ENCODE results near the gene CHST15. TPM values are rescaled to one million over a fixed set of nuclear protein-coding genes. Genes with fewer than 3 reads are reported as not detected.
A peak's percentile ranks its signal among the peaks of the same experiment; 100 is the strongest.

The CHST15 gene
- total and polyA plus RNA-seq, 2 of the 13 experiments (the other 11 are each of a cell fraction or from before 2014, with no cell fraction given): 1.4 to 94.7 TPM

DNA sequence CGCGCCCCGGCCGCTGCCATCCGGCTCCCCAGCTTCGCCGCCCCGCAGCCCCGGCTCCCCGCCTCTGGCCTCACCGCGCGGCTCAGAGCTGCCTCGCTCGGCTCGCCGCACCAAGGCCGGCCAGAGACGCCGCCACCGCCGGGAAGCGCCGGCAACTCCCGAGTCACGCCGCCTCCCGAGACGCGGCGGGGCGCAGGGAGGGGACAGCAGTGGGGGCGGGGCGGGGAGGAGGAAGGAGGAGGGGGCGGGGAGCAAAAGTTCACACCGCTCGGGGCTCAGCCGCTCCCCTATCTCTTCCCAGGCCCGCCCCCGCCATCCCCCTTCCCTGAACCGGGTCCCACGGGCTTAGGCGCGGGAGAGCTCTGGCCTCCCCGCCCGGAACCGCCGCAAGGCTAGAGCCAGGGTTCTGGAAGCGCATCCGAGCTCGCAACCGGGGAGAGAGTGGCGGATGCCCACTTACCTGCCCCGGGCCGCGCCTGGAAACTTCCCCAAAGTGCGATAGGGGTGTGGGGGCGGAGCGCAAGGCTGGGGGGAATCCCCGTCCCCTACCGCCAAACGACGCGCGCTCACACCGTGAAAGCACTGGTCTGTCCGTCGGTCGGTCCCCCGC lies 1.0 kb downstream of the CHST15 start (continued):
- TF ChIP-seq, protein P1, sequence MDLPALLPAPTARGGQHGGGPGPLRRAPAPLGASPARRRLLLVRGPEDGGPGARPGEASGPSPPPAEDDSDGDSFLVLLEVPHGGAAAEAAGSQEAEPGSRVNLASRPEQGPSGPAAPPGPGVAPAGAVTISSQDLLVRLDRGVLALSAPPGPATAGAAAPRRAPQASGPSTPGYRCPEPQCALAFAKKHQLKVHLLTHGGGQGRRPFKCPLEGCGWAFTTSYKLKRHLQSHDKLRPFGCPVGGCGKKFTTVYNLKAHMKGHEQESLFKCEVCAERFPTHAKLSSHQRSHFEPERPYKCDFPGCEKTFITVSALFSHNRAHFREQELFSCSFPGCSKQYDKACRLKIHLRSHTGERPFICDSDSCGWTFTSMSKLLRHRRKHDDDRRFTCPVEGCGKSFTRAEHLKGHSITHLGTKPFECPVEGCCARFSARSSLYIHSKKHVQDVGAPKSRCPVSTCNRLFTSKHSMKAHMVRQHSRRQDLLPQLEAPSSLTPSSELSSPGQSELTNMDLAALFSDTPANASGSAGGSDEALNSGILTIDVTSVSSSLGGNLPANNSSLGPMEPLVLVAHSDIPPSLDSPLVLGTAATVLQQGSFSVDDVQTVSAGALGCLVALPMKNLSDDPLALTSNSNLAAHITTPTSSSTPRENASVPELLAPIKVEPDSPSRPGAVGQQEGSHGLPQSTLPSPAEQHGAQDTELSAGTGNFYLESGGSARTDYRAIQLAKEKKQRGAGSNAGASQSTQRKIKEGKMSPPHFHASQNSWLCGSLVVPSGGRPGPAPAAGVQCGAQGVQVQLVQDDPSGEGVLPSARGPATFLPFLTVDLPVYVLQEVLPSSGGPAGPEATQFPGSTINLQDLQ (CRISPR knock-in tag; IDR thresholded peaks at IDR 0.05): no peak
- TF ChIP-seq ZNF7 (CRISPR knock-in tag; IDR thresholded peaks at IDR 0.05) (no peak), ZNF788 (CRISPR knock-in tag; IDR thresholded peaks at IDR 0.05; ENCODE audit: borderline replicate concordance) (no peak; the same call in 1 of the 2 replicates), ZNF263 (CRISPR knock-in tag; IDR thresholded peaks at IDR 0.05) (no peak), ZNF205 (CRISPR knock-in tag; IDR thresholded peaks at IDR 0.05) (no peak), IRX3 (CRISPR knock-in tag; IDR thresholded peaks at IDR 0.05; ENCODE audit: borderline replicate concordance, low read depth) (no peak), SAP130 (CRISPR knock-in tag; IDR thresholded peaks at IDR 0.05; ENCODE audit: low read depth) (peak; percentile 20; the same call in 1 of the 2 replicates), POLR2AphosphoS5 (IDR thresholded peaks at IDR 0.05; ENCODE audit: low read depth, low read length) (peak; percentile 17; the same call in 1 of the 2 replicates), ZNF468 (CRISPR knock-in tag; IDR thresholded peaks at IDR 0.05) (no peak), FOXM1 (CRISPR knock-in tag; IDR thresholded peaks at IDR 0.05) (no peak), ZNF17 (CRISPR knock-in tag; IDR thresholded peaks at IDR 0.05) (no peak), ZNF781 (CRISPR knock-in tag; IDR thresholded peaks at IDR 0.05; ENCODE audit: borderline replicate concordance, not compliant biosample characterization) (no peak), HDAC2 (CRISPR knock-in tag; IDR thresholded peaks at IDR 0.05) (0 out of 2 replicates have a peak, but pooled peaks have one; percentile 7)
- TF ChIP-seq, protein P2, sequence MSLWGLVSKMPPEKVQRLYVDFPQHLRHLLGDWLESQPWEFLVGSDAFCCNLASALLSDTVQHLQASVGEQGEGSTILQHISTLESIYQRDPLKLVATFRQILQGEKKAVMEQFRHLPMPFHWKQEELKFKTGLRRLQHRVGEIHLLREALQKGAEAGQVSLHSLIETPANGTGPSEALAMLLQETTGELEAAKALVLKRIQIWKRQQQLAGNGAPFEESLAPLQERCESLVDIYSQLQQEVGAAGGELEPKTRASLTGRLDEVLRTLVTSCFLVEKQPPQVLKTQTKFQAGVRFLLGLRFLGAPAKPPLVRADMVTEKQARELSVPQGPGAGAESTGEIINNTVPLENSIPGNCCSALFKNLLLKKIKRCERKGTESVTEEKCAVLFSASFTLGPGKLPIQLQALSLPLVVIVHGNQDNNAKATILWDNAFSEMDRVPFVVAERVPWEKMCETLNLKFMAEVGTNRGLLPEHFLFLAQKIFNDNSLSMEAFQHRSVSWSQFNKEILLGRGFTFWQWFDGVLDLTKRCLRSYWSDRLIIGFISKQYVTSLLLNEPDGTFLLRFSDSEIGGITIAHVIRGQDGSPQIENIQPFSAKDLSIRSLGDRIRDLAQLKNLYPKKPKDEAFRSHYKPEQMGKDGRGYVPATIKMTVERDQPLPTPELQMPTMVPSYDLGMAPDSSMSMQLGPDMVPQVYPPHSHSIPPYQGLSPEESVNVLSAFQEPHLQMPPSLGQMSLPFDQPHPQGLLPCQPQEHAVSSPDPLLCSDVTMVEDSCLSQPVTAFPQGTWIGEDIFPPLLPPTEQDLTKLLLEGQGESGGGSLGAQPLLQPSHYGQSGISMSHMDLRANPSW (CRISPR knock-in tag; IDR thresholded peaks at IDR 0.05; ENCODE audit: borderline replicate concordance): no peak
- TF ChIP-seq, protein P3, sequence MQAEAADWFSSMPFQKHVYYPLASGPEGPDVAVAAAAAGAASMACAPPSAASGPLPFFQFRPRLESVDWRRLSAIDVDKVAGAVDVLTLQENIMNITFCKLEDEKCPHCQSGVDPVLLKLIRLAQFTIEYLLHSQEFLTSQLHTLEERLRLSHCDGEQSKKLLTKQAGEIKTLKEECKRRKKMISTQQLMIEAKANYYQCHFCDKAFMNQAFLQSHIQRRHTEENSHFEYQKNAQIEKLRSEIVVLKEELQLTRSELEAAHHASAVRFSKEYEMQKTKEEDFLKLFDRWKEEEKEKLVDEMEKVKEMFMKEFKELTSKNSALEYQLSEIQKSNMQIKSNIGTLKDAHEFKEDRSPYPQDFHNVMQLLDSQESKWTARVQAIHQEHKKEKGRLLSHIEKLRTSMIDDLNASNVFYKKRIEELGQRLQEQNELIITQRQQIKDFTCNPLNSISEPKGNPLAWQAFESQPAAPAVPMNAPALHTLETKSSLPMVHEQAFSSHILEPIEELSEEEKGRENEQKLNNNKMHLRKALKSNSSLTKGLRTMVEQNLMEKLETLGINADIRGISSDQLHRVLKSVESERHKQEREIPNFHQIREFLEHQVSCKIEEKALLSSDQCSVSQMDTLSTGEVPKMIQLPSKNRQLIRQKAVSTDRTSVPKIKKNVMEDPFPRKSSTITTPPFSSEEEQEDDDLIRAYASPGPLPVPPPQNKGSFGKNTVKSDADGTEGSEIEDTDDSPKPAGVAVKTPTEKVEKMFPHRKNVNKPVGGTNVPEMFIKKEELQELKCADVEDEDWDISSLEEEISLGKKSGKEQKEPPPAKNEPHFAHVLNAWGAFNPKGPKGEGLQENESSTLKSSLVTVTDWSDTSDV (CRISPR knock-in tag; IDR thresholded peaks at IDR 0.05): no peak
- TF ChIP-seq, protein P4, sequence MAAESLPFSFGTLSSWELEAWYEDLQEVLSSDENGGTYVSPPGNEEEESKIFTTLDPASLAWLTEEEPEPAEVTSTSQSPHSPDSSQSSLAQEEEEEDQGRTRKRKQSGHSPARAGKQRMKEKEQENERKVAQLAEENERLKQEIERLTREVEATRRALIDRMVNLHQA (CRISPR knock-in tag; IDR thresholded peaks at IDR 0.05): no peak
- TF ChIP-seq, protein P5, sequence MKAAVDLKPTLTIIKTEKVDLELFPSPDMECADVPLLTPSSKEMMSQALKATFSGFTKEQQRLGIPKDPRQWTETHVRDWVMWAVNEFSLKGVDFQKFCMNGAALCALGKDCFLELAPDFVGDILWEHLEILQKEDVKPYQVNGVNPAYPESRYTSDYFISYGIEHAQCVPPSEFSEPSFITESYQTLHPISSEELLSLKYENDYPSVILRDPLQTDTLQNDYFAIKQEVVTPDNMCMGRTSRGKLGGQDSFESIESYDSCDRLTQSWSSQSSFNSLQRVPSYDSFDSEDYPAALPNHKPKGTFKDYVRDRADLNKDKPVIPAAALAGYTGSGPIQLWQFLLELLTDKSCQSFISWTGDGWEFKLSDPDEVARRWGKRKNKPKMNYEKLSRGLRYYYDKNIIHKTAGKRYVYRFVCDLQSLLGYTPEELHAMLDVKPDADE (CRISPR knock-in tag; IDR thresholded peaks at IDR 0.05): no peak
- TF ChIP-seq, protein P6, sequence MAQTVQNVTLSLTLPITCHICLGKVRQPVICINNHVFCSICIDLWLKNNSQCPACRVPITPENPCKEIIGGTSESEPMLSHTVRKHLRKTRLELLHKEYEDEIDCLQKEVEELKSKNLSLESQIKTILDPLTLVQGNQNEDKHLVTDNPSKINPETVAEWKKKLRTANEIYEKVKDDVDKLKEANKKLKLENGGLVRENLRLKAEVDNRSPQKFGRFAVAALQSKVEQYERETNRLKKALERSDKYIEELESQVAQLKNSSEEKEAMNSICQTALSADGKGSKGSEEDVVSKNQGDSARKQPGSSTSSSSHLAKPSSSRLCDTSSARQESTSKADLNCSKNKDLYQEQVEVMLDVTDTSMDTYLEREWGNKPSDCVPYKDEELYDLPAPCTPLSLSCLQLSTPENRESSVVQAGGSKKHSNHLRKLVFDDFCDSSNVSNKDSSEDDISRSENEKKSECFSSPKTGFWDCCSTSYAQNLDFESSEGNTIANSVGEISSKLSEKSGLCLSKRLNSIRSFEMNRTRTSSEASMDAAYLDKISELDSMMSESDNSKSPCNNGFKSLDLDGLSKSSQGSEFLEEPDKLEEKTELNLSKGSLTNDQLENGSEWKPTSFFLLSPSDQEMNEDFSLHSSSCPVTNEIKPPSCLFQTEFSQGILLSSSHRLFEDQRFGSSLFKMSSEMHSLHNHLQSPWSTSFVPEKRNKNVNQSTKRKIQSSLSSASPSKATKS (CRISPR knock-in tag; IDR thresholded peaks at IDR 0.05): no peak

Measured in HepG2 (cell line).